ENCODE measurements around the gene FBXO46. TPM values are rescaled to one million over a fixed set of nuclear protein-coding genes. Genes with fewer than 3 reads are reported as not detected.

The FBXO46 gene
- total RNA-seq, 1 donor from 2014 or later: 23.8 TPM

DNA sequence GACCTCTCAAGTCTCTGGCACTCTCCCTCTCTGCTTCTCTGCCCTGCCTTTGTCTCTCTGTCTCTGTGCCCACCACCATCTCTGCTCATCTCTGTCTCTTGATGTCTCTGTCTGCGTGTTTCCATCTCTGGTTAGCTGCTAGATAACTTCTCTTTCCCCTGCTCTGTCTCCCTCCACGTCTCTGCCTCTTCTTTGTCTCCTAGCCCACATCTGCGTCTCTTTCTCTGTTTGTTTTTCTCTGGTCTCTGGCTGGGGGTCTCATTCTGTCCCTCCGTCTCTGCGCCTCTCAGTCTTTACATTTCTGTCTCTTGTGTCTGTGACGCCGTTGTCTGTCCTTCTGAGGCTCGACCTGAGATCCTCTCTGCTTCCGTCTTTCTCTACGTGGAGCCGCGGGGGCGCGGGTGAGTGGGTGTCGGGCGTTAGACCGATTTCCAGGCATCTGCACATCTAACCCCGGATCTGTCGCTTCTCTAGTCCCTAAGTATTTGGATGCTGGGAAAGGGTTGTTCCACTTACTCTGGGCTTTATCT, 62.3 kb downstream of the FBXO46 start:
- Histone ChIP-seq H3K27me3 (peaks cover 8% of the 10 kb centered on the region), H3K4me3 (peak overlapping the region; percentile 35 to 38), H3K4me1 (peaks cover 35% of the 10 kb centered on the region), H3K36me3 (no peaks in the 10 kb centered on the region), H3K9me3 (no peaks in the 10 kb centered on the region), H3K27ac (no peak overlapping the region)
- TF ChIP-seq POLR2A (IDR thresholded peaks at IDR 0.05): no peak
- TF ChIP-seq, protein P1, sequence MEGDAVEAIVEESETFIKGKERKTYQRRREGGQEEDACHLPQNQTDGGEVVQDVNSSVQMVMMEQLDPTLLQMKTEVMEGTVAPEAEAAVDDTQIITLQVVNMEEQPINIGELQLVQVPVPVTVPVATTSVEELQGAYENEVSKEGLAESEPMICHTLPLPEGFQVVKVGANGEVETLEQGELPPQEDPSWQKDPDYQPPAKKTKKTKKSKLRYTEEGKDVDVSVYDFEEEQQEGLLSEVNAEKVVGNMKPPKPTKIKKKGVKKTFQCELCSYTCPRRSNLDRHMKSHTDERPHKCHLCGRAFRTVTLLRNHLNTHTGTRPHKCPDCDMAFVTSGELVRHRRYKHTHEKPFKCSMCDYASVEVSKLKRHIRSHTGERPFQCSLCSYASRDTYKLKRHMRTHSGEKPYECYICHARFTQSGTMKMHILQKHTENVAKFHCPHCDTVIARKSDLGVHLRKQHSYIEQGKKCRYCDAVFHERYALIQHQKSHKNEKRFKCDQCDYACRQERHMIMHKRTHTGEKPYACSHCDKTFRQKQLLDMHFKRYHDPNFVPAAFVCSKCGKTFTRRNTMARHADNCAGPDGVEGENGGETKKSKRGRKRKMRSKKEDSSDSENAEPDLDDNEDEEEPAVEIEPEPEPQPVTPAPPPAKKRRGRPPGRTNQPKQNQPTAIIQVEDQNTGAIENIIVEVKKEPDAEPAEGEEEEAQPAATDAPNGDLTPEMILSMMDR (IDR thresholded peaks at IDR 0.05): no peak
- TF ChIP-seq POLR2AphosphoS5 (IDR thresholded peaks at IDR 0.05; ENCODE audit: insufficient read depth in 1 of 2, low read depth in 1 of 2): no peak
- intact Hi-C loops (cut with DNase I): no loop called here
- DNase-seq (ENCODE audit: extremely low spot score in 2 of 2): no peak

DNA sequence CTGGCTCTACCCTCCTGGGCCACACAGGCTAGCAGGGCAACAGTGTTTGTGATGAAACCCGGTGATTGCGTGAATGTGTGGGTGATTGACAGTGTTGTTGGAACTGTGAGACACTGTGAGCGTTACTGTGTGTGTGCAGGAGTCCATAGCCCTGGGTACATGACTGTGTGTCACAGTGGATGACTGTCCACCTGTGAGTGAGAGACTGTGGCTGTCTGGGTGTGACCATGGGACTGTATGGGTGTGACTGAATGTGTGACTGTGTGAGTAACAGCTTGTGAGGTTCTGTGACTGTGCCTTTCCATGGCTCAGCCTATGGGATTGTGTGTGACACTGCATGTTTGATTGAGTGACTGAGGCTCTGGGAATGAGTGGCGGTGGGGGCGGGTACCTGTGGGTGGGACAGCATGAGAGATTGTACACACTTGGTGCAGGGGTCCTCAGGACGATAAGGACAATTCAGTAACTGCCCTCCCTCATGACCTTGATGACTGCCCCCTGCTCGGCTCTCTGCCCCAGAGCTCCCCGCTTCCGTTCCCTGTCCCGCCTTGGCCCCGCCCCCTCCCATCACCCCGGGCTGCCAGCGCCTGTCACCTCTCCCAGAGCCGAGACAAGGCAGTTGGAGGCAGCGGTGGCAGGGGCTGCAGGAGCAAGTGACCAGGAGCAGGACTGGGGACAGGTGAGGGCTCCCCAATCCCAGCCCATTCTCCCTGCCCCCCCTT, 62.9 kb downstream of the FBXO46 start, which contains the start of gene GIPR:
Gene GIPR, plus strand, starts transcription at position 602 of the 722 bp plus-strand sequence. CDS start 1,300 bp downstream, outside the sequence.
- Histone ChIP-seq H3K9me3 (no peaks in the 10 kb centered on the region), H3K4me1 (peaks cover 35% of the 10 kb centered on the region), H3K36me3 (no peaks in the 10 kb centered on the region), H3K4me3 (peak within 1 kb of the TSS; percentile 35 to 38), H3K27ac (no peak within 1 kb of the TSS), H3K27me3 (peaks cover 8% of the 10 kb centered on the region)
- TF ChIP-seq POLR2A (IDR thresholded peaks at IDR 0.05): no peak
- peak in 1 of 2 donors; percentile 12 for TF ChIP-seq POLR2AphosphoS5 (IDR thresholded peaks at IDR 0.05; ENCODE audit: insufficient read depth in 1 of 2, low read depth in 1 of 2)
- TF ChIP-seq, protein P1 (IDR thresholded peaks at IDR 0.05): no peak
- no peak for DNase-seq (ENCODE audit: extremely low spot score in 2 of 2)
- intact Hi-C loops (cut with DNase I): no loop called here

DNA sequence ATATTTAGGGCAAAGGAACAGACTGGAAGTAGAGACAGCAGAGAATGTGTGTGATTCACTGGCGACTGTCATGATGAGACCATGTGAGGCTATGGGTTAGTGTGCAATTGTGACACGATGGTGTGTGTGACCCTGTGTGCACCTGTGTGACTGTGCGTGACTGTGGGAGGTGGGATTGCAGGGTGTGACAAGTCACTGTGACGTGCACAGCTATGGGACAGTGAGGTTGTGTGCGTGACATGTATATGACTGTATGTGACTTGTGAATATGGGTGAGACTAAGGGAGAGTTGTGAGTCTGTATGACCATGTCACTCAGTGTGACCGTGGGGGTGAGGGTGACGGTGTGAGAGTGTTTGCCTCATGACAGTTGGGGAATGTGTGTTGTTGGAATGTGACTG, 66.1 kb downstream of the FBXO46 start:
- TF ChIP-seq, protein P1 (IDR thresholded peaks at IDR 0.05): no peak
- no peak for TF ChIP-seq POLR2AphosphoS5 (IDR thresholded peaks at IDR 0.05; ENCODE audit: insufficient read depth in 1 of 2, low read depth in 1 of 2)
- TF ChIP-seq POLR2A (IDR thresholded peaks at IDR 0.05): no peak
- intact Hi-C loops (cut with DNase I): no loop called here
- peaks cover under 1% of the 10 kb centered on the region for H3K27me3 ChIP-seq

DNA sequence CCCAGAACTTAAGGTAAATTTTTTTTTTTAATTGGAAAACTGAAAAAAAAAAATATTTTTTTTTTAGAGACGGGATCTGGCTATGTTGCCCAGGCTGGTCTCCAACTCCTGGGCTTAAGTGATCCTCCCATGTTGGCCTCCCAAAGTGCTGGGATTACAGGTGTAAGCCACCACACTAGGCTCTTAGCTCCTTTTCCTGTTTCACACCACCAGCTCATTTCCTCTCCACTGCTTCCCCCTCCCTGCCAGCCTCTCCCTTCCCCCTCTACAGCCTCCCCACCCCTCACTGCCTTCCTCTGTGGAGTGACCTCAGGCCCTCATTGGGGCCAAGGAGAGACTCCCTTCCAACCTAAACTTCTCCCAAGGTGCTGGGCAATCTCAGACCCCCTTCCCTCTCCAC, 66.9 kb downstream of the FBXO46 start:
- no peaks in the 10 kb centered on the region for H3K9me3 ChIP-seq
- DNase-seq (ENCODE audit: extremely low spot score in 2 of 2): no peak
- intact Hi-C loops (cut with DNase I): no loop called here
- H3K27ac ChIP-seq: no peak overlapping the region
- TF ChIP-seq, protein P1 (IDR thresholded peaks at IDR 0.05): no peak
- TF ChIP-seq POLR2A (IDR thresholded peaks at IDR 0.05) (no peak), POLR2AphosphoS5 (IDR thresholded peaks at IDR 0.05; ENCODE audit: insufficient read depth in 1 of 2, low read depth in 1 of 2) (no peak)
- H3K4me3 ChIP-seq: no peak overlapping the region
- H3K4me1 ChIP-seq: peaks cover 16% of the 10 kb centered on the region
- H3K36me3 ChIP-seq: no peaks in the 10 kb centered on the region
- no peaks in the 10 kb centered on the region for H3K27me3 ChIP-seq

More for the DNA sequence above, 66.1 kb downstream of the FBXO46 start:
- peaks cover 23% of the 10 kb centered on the region for H3K4me1 ChIP-seq
- no peak for DNase-seq (ENCODE audit: extremely low spot score in 2 of 2)
- H3K4me3 ChIP-seq: no peak overlapping the region
- H3K36me3 ChIP-seq: no peaks in the 10 kb centered on the region
- no peak overlapping the region for H3K27ac ChIP-seq
- no peaks in the 10 kb centered on the region for H3K9me3 ChIP-seq

DNA sequence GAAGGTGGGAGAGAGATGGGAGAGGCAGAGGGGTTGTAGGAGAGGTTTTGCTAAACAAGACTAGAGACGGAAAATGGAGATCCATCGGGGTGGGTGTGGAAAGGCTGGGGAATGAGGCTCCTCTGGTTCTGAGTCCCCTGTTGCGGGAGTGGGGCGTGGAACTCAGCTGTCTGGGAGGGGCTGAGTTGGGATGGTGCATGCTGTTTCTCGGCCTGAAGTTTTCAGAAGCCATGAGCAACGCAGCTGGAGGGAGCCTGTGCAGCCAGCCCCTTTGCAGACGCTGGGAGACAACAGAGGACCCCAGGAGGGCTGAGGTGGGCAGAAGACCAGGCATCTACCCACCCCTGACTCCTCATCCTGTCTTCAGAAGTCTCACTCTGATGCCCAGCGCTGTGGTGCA, 70.1 kb downstream of the FBXO46 start:
- H3K27me3 ChIP-seq: no peaks in the 10 kb centered on the region
- no peak overlapping the region for H3K27ac ChIP-seq
- H3K4me3 ChIP-seq: no peak overlapping the region
- H3K4me1 ChIP-seq: no peaks in the 10 kb centered on the region
- TF ChIP-seq, protein P1 (IDR thresholded peaks at IDR 0.05): no peak
- TF ChIP-seq POLR2A (IDR thresholded peaks at IDR 0.05) (no peak), POLR2AphosphoS5 (IDR thresholded peaks at IDR 0.05; ENCODE audit: insufficient read depth in 1 of 2, low read depth in 1 of 2) (no peak)
- intact Hi-C loops (cut with DNase I): no loop called here
- no peak for DNase-seq (ENCODE audit: extremely low spot score in 2 of 2)
- H3K36me3 ChIP-seq: no peaks in the 10 kb centered on the region
- no peaks in the 10 kb centered on the region for H3K9me3 ChIP-seq
